Tibial nerve (tissue), 4 donors: ENCODE data around the gene KLHL30. TPM values are rescaled to one million over a fixed set of nuclear protein-coding genes. Genes with fewer than 3 reads are reported as not detected.

Experiments used
- DNase-seq, 2 donors: peaks; one replicate each; pipeline ENCODE4 v3.0.0-alpha.2; 2019; ENCODE audit warnings: low spot score in 2 of 2
- H3K27ac ChIP-seq, 4 donors: fragments of 200-600 bp; sonication (generic) in 3 of 4; one replicate each; pipeline ENCODE4 v1.5.1; 2017 to 2019; ENCODE audit warnings: mild to moderate bottlenecking in 1 of 4
- H3K27me3 ChIP-seq, 2 donors: fragments of 200-600 bp; sonication (generic) in 1 of 2; one replicate each; pipeline versions ENCODE4 v1.5.1 to v1.6.0; 2017 to 2019
- H3K36me3 ChIP-seq, 3 donors: fragments of 200-600 bp; sonication (generic); one replicate each; pipeline ENCODE4 v1.5.1; 2018 to 2019
- H3K4me1 ChIP-seq, 4 donors: fragments of 200-600 bp; sonication (generic) in 3 of 4; one replicate each; pipeline ENCODE4 v1.5.1; 2017 to 2019
- H3K4me3 ChIP-seq, 4 donors: fragments of 200-600 bp; sonication (generic) in 3 of 4; one replicate each; pipeline ENCODE4 v1.5.1; 2017 to 2019; ENCODE audit warnings: mild to moderate bottlenecking in 1 of 4, moderate library complexity in 1 of 4
- H3K9me3 ChIP-seq, 4 donors: fragments of 200-600 bp; sonication (generic) in 3 of 4; one replicate each; pipeline ENCODE4 v1.5.1; 2017 to 2019
- EP300 ChIP-seq, 2 donors: sonication (generic); formaldehyde crosslinking; IDR thresholded peaks; one replicate each; pipeline ENCODE4 v1.6.1; 2017; ENCODE audit warnings: antibody characterized with exemption in 2 of 2, mild to moderate bottlenecking in 1 of 2
- POLR2A ChIP-seq, 2 donors: fragments of 450-650 bp; IDR thresholded peaks; one replicate each; pipeline ENCODE4 v1.6.1; 2017; ENCODE audit warnings: antibody characterized with exemption in 2 of 2, mild to moderate bottlenecking in 2 of 2, moderate library complexity in 2 of 2
- WGBS, 2 donors: methylation state at CpG; one replicate each; pipeline ENCODE4 v1.1.5; 2018; 5-methylcytosine and 5-hydroxymethylcytosine counted together
- total RNA-seq, 4 donors: library from RNA; depleted of rRNA; stranded (reverse); fragments of >200 nt; gene quantifications; one replicate each; pipeline ENCODE4 v1.1.0, GENCODE V29; 2016
- TF ChIP-seq, protein P1 (sequence below), 5 experiments: fragments of 200-600 bp in 3 of 5; fragments of 450-650 bp in 2 of 5; sonication (generic) in 3 of 5; IDR thresholded peaks; one replicate each; pipeline ENCODE4 v1.5.1; 2016 to 2019; ENCODE audit warnings: antibody characterized with exemption in 5 of 5, mild to moderate bottlenecking in 3 of 5, moderate library complexity in 2 of 5

Gene KLHL30
- total RNA-seq, 4 donors from 2014 or later: 0.63 to 2.1 (median 1.6) TPM

DNA sequence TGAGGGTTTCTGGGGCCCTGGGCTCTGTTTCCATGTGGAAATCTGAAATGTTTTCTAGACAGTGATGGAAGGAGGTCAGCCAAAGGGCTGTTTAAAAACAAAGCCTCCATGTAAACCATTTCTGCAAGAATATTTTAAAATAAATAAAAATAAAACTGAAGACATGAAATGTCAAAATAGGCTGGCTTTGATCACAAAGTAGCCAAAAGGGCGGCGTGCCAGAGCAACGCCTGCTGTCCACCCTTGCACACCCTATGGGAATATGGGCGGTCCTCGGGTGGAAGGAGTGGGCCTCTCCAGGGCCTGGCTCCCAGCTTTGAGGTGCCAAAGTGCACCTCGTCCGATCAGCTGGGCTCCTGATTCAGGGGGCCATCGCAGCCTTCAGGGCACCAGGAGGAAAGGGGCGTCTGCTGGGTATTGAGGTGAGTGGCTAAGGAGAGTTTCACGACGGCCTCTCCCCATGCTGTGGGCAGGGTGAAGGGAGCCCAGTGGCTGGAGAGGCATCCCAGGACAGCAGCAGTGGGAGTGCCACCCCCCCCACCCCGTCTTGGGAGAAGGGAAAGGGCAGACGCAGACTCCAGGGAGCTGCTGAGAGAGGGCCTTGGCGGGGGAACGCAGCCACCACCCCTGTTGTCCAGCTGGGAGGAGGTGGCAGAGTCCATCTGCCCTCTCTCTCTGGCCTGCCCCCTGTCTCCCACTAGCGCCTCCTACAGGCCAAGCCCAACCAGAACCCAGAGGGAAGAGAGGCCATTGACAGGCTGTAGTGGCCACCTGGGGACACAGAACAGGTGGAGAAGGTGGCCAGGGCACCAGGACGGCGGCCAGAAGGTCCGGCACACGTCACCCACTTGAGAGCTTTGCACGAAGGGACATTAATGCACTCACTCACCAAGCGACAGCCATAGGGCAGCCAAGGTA, 14.6 kb downstream of the KLHL30 start:
- DNase-seq: no peak
- Histone ChIP-seq H3K9me3 (no peaks in the 10 kb centered on the region), H3K4me3 (no peak overlapping the region), H3K27ac (no peak overlapping the region), H3K27me3 (peaks cover 0 to 2% of the 10 kb centered on the region in 2 donors), H3K4me1 (peaks cover 0 to under 1% (median 0%) of the 10 kb centered on the region in 4 donors), H3K36me3 (no peaks in the 10 kb centered on the region)
- TF ChIP-seq, protein P1, sequence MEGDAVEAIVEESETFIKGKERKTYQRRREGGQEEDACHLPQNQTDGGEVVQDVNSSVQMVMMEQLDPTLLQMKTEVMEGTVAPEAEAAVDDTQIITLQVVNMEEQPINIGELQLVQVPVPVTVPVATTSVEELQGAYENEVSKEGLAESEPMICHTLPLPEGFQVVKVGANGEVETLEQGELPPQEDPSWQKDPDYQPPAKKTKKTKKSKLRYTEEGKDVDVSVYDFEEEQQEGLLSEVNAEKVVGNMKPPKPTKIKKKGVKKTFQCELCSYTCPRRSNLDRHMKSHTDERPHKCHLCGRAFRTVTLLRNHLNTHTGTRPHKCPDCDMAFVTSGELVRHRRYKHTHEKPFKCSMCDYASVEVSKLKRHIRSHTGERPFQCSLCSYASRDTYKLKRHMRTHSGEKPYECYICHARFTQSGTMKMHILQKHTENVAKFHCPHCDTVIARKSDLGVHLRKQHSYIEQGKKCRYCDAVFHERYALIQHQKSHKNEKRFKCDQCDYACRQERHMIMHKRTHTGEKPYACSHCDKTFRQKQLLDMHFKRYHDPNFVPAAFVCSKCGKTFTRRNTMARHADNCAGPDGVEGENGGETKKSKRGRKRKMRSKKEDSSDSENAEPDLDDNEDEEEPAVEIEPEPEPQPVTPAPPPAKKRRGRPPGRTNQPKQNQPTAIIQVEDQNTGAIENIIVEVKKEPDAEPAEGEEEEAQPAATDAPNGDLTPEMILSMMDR (IDR thresholded peaks at IDR 0.05): no peak
- TF ChIP-seq EP300 (IDR thresholded peaks at IDR 0.05) (no peak), POLR2A (IDR thresholded peaks at IDR 0.05) (no peak)
- WGBS, 2 donors: 78 to 84% methylated on average over 19 to 22 of the region's 22 CpGs

DNA sequence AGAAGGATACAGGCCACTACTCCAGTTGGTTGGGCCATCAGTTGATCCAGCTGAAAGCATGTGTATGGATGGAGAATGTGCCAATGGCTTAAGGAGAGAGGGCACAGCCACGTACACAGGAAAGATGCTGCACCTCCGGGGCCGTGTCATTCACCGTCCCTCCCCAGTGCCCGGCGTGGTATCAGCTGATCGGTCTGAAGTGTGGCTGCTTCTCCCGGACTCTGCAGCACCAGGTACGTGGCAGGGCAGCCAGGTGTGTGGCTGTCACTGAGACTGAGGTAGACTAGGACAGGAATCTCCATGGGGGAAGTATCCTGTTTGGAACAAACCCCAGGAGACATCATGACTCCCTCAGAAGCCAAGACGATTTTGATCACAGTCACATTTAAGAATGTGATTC, 16.1 kb downstream of the KLHL30 start:
- no peak for TF ChIP-seq EP300 (IDR thresholded peaks at IDR 0.05)
- TF ChIP-seq POLR2A (IDR thresholded peaks at IDR 0.05): no peak
- TF ChIP-seq, protein P1 (IDR thresholded peaks at IDR 0.05): no peak
- WGBS, 2 donors: 86 to 90% methylated on average over 9 to 10 of the region's 10 CpGs
- no peaks in the 10 kb centered on the region for H3K9me3 ChIP-seq
- no peak overlapping the region for H3K4me3 ChIP-seq
- H3K4me1 ChIP-seq: peaks cover 0 to 14% (median 4%) of the 10 kb centered on the region in 4 donors
- no peak for DNase-seq
- H3K27ac ChIP-seq: no peak overlapping the region
- peaks cover 0 to 14% of the 10 kb centered on the region in 2 donors for H3K27me3 ChIP-seq
- H3K36me3 ChIP-seq: no peaks in the 10 kb centered on the region

DNA sequence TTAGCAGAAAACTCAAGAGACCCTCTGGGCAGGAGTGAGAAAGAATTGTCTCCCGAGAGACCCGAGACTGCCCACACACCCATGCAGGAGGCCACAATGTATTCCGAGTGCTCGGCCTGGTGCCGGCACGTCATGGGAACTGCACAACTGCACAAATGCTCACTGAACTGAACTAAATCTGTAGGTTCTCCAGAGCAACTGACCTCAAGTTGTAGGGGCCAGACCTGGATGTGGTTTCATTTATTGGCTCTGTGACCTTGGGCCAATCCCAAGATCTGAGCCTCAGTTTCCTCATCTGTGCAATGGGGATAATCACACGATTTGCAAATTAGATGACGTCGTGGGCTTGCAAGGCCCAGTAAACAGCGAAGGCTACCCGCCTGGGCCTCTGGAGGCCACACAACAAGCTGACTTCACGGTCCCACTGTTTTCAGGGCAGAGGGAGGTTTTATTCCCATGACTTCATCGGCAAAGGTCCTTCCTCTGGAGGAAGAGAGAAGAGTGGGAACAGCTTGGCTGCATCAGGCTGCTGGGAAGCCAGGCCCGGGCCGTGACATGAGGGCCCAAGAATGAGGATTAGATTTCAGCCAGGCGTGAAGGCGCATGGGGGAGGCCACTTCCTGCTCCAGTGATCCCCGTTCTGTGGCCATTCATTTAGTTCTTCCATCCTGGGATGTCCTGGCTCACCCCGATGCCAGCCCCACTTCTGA, 16.7 kb downstream of the KLHL30 start:
- DNase-seq: no peak
- H3K27ac ChIP-seq: no peak overlapping the region
- peaks cover 0 to 20% of the 10 kb centered on the region in 2 donors for H3K27me3 ChIP-seq

DNA sequence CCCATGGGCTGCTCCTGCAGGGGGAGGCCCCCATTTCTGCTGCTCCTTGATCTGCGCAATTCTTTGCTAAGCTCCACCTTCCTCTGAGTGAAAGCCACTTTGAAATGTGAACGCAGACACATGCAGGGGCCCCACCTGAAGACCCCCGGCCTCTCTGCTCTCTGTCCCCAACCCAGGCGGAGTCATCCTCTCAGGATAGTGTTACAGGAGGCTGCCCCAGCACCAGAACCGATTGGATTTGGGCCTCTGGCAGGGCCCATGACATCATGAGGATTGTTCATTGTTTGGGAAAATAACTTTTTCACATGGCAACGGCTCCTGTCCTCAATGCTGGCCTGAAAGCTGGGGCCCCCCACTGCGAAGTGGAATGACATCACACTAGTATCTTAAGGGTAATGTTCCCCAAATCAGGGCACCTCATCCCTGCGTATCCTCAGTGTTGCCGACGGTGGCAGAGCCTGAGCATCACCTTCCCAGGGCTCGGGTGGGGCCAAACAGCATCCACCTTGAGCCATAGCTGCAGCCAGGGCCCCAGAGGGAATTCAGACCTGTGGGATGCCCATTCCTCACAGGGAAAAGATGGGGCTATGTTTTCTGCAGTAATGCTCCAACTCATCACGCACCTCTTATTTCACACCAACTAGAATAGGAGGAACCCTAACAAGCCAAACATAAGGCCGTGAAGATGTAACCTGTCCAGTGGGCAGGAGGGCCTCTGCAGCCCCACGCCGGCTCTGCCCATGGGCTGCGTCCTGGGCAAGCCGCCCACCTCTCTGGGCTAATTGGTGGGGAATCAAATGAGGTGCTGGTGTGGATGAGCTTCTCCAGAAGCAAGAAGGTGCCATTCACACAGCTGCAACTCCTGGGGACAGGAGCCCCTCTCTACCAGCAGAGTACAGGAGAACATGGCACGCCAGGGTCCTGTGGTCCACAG, 17.6 kb downstream of the KLHL30 start:
- H3K9me3 ChIP-seq: no peaks in the 10 kb centered on the region
- H3K27ac ChIP-seq: no peak overlapping the region
- TF ChIP-seq POLR2A (IDR thresholded peaks at IDR 0.05) (no peak), EP300 (IDR thresholded peaks at IDR 0.05) (no peak)
- TF ChIP-seq, protein P1 (IDR thresholded peaks at IDR 0.05): no peak
- H3K4me3 ChIP-seq: no peak overlapping the region
- DNase-seq: no peak
- H3K27me3 ChIP-seq: peaks cover 0 to 22% of the 10 kb centered on the region in 2 donors
- no peaks in the 10 kb centered on the region for H3K36me3 ChIP-seq
- WGBS, 2 donors: 76 to 77% methylated on average over 18 of the region's 18 CpGs
- H3K4me1 ChIP-seq: peaks cover 0 to 25% (median 8%) of the 10 kb centered on the region in 4 donors

More for the DNA sequence above, 16.7 kb downstream of the KLHL30 start:
- H3K4me1 ChIP-seq: peaks cover 0 to 18% (median 7%) of the 10 kb centered on the region in 4 donors
- WGBS, 2 donors: 67 to 72% methylated on average over 19 of the region's 19 CpGs
- no peaks in the 10 kb centered on the region for H3K9me3 ChIP-seq
- H3K4me3 ChIP-seq: no peak overlapping the region
- H3K36me3 ChIP-seq: no peaks in the 10 kb centered on the region
- TF ChIP-seq, protein P1 (IDR thresholded peaks at IDR 0.05): no peak
- TF ChIP-seq POLR2A (IDR thresholded peaks at IDR 0.05): no peak
- no peak for TF ChIP-seq EP300 (IDR thresholded peaks at IDR 0.05)
